ENCODE measurements around the gene SLC4A5.

Gene SLC4A5

GRCh38 chr2:74286725-74287124, 56.5 kb downstream of the SLC4A5 start:
- TF ChIP-seq, protein P1, sequence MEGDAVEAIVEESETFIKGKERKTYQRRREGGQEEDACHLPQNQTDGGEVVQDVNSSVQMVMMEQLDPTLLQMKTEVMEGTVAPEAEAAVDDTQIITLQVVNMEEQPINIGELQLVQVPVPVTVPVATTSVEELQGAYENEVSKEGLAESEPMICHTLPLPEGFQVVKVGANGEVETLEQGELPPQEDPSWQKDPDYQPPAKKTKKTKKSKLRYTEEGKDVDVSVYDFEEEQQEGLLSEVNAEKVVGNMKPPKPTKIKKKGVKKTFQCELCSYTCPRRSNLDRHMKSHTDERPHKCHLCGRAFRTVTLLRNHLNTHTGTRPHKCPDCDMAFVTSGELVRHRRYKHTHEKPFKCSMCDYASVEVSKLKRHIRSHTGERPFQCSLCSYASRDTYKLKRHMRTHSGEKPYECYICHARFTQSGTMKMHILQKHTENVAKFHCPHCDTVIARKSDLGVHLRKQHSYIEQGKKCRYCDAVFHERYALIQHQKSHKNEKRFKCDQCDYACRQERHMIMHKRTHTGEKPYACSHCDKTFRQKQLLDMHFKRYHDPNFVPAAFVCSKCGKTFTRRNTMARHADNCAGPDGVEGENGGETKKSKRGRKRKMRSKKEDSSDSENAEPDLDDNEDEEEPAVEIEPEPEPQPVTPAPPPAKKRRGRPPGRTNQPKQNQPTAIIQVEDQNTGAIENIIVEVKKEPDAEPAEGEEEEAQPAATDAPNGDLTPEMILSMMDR (IDR thresholded peaks at IDR 0.05) = no peak
- no peaks in the 10 kb centered on the region for H3K27me3 ChIP-seq (ENCODE audit: control insufficient read depth, insufficient read depth, low read length)

GRCh38 chr2:74281141-74281975, 61.9 kb downstream of the SLC4A5 start:
- peaks cover 7% of the 10 kb centered on the region for H3K4me1 ChIP-seq
- no peaks in the 10 kb centered on the region for H3K27me3 ChIP-seq (ENCODE audit: control insufficient read depth, insufficient read depth, low read length)
- H3K9me3 ChIP-seq (ENCODE audit: control insufficient read depth, low read length) = no peaks in the 10 kb centered on the region
- H3K36me3 ChIP-seq (ENCODE audit: control insufficient read depth, insufficient read depth, low read length) = no peaks in the 10 kb centered on the region
- H3K79me2 ChIP-seq = no peaks in the 10 kb centered on the region
- no peak overlapping the region for H2AFZ ChIP-seq
- H3K4me2 ChIP-seq (ENCODE audit: low read length) = no peak overlapping the region
- TF ChIP-seq, protein P1 (IDR thresholded peaks at IDR 0.05) = no peak
- H3K4me3 ChIP-seq (ENCODE audit: low read depth, low read length) = no peak overlapping the region
- H3K9ac ChIP-seq = no peak overlapping the region
- no peak overlapping the region for H3K27ac ChIP-seq

More at GRCh38 chr2:74286725-74287124, 56.5 kb downstream of the SLC4A5 start:
- no peak overlapping the region for H3K27ac ChIP-seq
- H3K4me1 ChIP-seq = peaks cover 13% of the 10 kb centered on the region
- no peaks in the 10 kb centered on the region for H3K36me3 ChIP-seq (ENCODE audit: control insufficient read depth, insufficient read depth, low read length)
- no peak overlapping the region for H3K9ac ChIP-seq
- H3K9me3 ChIP-seq (ENCODE audit: control insufficient read depth, low read length) = no peaks in the 10 kb centered on the region
- H2AFZ ChIP-seq = no peak overlapping the region
- no peak overlapping the region for H3K4me2 ChIP-seq (ENCODE audit: low read length)
- H3K79me2 ChIP-seq = no peaks in the 10 kb centered on the region
- H3K4me3 ChIP-seq (ENCODE audit: low read depth, low read length) = no peak overlapping the region

DNA sequence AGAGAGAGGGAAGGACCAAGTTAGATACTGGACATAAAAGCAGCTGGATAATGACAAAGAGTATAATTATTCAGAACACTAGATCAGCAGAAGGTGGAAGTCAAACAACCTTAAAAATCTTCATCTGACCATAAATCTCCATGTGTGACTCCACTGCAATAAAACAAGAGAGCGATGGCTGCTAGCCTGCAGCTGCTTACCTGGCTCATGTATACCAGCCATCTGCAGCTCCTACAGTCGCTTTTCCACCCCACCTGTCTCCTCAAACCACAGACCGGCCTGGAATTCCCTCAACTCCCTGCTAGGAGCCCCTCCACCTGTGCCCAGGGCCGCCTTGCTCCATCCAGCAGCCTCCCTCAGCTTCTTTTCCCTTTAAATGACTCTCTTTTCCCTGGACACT, 64.5 kb downstream of the SLC4A5 start:
- Histone ChIP-seq H3K4me2 (ENCODE audit: low read length) (no peak overlapping the region), H2AFZ (no peak overlapping the region), H3K27me3 (ENCODE audit: control insufficient read depth, insufficient read depth, low read length) (no peaks in the 10 kb centered on the region), H3K4me1 (peaks cover 7% of the 10 kb centered on the region), H3K4me3 (ENCODE audit: low read depth, low read length) (no peak overlapping the region), H3K9me3 (ENCODE audit: control insufficient read depth, low read length) (no peaks in the 10 kb centered on the region), H3K36me3 (ENCODE audit: control insufficient read depth, insufficient read depth, low read length) (no peaks in the 10 kb centered on the region), H3K79me2 (peaks cover 4% of the 10 kb centered on the region), H3K9ac (no peak overlapping the region), H3K27ac (no peak overlapping the region)
- TF ChIP-seq, protein P1 (IDR thresholded peaks at IDR 0.05) = no peak

GRCh38 chr2:74278176-74278575, 65.0 kb downstream of the SLC4A5 start:
- Histone ChIP-seq H3K9me3 (ENCODE audit: control insufficient read depth, low read length) (no peaks in the 10 kb centered on the region), H3K4me2 (ENCODE audit: low read length) (no peak overlapping the region), H3K4me1 (peaks cover 7% of the 10 kb centered on the region), H3K9ac (no peak overlapping the region), H3K27me3 (ENCODE audit: control insufficient read depth, insufficient read depth, low read length) (no peaks in the 10 kb centered on the region), H3K79me2 (peaks cover 4% of the 10 kb centered on the region), H3K36me3 (ENCODE audit: control insufficient read depth, insufficient read depth, low read length) (no peaks in the 10 kb centered on the region), H3K4me3 (ENCODE audit: low read depth, low read length) (no peak overlapping the region), H3K27ac (no peak overlapping the region), H2AFZ (no peak overlapping the region)
- TF ChIP-seq, protein P1 (IDR thresholded peaks at IDR 0.05) = no peak

DNA sequence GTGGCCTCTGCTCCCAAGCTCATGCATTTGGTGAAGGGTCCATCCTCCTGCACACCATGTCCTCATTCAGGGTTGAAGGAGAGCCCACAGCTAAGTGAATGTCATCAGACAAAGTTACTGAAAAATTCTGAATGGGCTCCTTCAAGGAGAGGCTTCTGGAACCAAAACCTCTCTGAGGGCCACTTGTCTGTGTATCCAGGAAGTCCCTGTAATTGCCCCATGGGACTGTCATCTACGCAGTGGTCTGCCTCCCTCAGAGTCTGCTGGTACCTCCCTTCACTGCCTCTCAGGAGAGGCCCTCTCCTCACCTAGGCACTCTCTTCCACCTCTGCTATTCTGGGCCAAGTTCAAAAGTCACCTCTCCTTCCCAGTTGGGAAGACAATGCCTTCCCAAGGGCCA, 68.0 kb downstream of the SLC4A5 start:
- no peak overlapping the region for H3K27ac ChIP-seq
- no peak overlapping the region for H3K9ac ChIP-seq
- no peaks in the 10 kb centered on the region for H3K9me3 ChIP-seq (ENCODE audit: control insufficient read depth, low read length)
- no peaks in the 10 kb centered on the region for H3K27me3 ChIP-seq (ENCODE audit: control insufficient read depth, insufficient read depth, low read length)
- H3K79me2 ChIP-seq = peaks cover 4% of the 10 kb centered on the region
- H3K4me2 ChIP-seq (ENCODE audit: low read length) = no peak overlapping the region
- no peak overlapping the region for H2AFZ ChIP-seq
- TF ChIP-seq, protein P1 (IDR thresholded peaks at IDR 0.05) = no peak
- no peaks in the 10 kb centered on the region for H3K36me3 ChIP-seq (ENCODE audit: control insufficient read depth, insufficient read depth, low read length)
- H3K4me3 ChIP-seq (ENCODE audit: low read depth, low read length) = no peak overlapping the region
- peaks cover 7% of the 10 kb centered on the region for H3K4me1 ChIP-seq
